Cardiac muscle cell (in vitro differentiated cells and primary cell): ENCODE results near the gene GJA10. TPM values are rescaled to one million over a fixed set of nuclear protein-coding genes. Genes with fewer than 3 reads are reported as not detected.
A peak's percentile ranks its signal among the peaks of the same experiment; 100 is the strongest.

Source experiments
- DNase-seq, 2 donors: peaks; one replicate each; pipeline versions ENCODE4 v3.0.0 to v3.0.0-alpha.2; 2010 to 2017; ENCODE audit warnings: low read depth in 1 of 2, low spot score in 1 of 2
- H3K27ac ChIP-seq: fragments of 200-600 bp; sonication (generic); 2 replicates; pipeline ENCODE4 v1.5.1; 2016
- H3K27me3 ChIP-seq: fragments of 200-600 bp; sonication (generic); 2 replicates; pipeline ENCODE4 v1.6.0; 2016; ENCODE audit warnings: control low read depth
- H3K36me3 ChIP-seq: fragments of 200-600 bp; sonication (generic); 2 replicates; pipeline ENCODE4 v1.5.1; 2016; ENCODE audit warnings: control low read depth
- H3K4me1 ChIP-seq: fragments of 200-600 bp; sonication (generic); 2 replicates; pipeline ENCODE4 v1.8.1; 2017; ENCODE audit warnings: low read depth, mild to moderate bottlenecking, mixed run types
- H3K4me3 ChIP-seq: fragments of 200-600 bp; sonication (generic); 2 replicates; pipeline ENCODE4 v1.5.1; 2016; ENCODE audit warnings: mild to moderate bottlenecking
- H3K9me3 ChIP-seq: fragments of 200-600 bp; sonication (generic); 2 replicates; pipeline ENCODE4 v1.5.1; 2017; ENCODE audit warnings: low read depth, mild to moderate bottlenecking, control low read depth
- polyA plus RNA-seq: library from polyadenylated mRNA; unstranded; fragments of >200 nt; fragmentation: Nextera tagmentation; extraction: Ambion mirVana; gene quantifications from 2 replicates; pipeline ENCODE4 v1.2.1, GENCODE V29; 2016
- total RNA-seq: library from RNA; depleted of rRNA; stranded (reverse); fragments of >200 nt; gene quantifications from 2 replicates; pipeline ENCODE4 v1.2.3, GENCODE V29; 2016
- TF ChIP-seq, protein P1 (sequence below): IDR thresholded peaks from 2 replicates; pipeline ENCODE4 v1.5.1; 2012; ENCODE audit warnings: low read depth, mild to moderate bottlenecking, low read length

Gene GJA10
- total and polyA plus RNA-seq, 2 experiments from 2014 or later = not detected

DNA sequence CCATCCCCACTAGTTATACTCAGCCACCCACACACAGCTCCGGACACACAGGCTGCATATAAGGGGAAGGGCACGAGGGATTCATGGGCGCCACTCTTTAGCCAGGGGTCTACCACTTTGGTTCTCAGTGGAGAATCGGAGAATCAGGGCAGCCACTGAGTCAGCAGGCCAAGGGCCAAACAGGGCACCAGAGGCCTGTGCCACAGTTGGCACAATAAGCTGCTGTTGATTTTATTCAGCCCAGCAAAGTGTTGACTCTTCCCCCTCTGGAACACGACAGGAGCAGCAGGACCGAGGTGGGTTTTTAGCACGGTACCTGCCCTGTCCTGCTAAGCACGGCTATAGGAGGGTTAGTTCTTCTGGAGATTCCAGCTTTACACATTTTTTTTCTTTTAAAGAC lies 48.3 kb downstream of the GJA10 start:
- no peak for DNase-seq
- no peaks in the 10 kb centered on the region for H3K27me3 ChIP-seq
- TF ChIP-seq, protein P1, sequence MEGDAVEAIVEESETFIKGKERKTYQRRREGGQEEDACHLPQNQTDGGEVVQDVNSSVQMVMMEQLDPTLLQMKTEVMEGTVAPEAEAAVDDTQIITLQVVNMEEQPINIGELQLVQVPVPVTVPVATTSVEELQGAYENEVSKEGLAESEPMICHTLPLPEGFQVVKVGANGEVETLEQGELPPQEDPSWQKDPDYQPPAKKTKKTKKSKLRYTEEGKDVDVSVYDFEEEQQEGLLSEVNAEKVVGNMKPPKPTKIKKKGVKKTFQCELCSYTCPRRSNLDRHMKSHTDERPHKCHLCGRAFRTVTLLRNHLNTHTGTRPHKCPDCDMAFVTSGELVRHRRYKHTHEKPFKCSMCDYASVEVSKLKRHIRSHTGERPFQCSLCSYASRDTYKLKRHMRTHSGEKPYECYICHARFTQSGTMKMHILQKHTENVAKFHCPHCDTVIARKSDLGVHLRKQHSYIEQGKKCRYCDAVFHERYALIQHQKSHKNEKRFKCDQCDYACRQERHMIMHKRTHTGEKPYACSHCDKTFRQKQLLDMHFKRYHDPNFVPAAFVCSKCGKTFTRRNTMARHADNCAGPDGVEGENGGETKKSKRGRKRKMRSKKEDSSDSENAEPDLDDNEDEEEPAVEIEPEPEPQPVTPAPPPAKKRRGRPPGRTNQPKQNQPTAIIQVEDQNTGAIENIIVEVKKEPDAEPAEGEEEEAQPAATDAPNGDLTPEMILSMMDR = no peak
- H3K9me3 ChIP-seq = no peaks in the 10 kb centered on the region
- H3K36me3 ChIP-seq = no peaks in the 10 kb centered on the region
- H3K4me3 ChIP-seq = no peak overlapping the region
- no peaks in the 10 kb centered on the region for H3K4me1 ChIP-seq
- H3K27ac ChIP-seq = no peak overlapping the region

DNA sequence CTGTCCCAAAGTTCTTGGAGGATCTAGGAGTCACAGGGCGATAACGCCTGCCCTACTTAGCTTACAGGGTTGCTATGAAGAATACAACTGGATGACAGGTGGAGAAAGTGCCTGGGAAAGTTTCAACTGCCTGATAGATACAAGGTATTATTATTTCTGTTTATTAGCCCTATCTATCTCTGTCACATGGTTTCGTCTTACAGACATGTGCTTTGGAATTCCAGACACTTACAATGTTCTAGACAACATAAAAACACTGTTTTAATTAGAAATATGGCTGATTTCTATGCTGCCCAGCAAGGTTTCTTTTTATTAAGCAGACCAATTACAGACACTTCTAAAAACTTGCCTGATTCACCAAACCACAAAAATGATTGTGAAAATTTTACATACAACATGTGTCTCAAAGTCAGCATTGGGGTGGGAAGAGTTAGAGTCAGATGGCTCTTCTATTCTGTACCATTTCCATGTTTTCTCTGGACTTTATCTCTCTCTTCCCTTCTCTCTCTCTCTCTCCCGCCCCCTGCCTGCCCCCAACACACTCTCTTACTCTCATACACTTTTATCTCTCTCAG lies 50.0 kb downstream of the GJA10 start:
- H3K9me3 ChIP-seq = no peaks in the 10 kb centered on the region
- no peak overlapping the region for H3K27ac ChIP-seq
- H3K4me3 ChIP-seq = no peak overlapping the region
- TF ChIP-seq, protein P1 = no peak
- no peaks in the 10 kb centered on the region for H3K4me1 ChIP-seq
- H3K27me3 ChIP-seq = no peaks in the 10 kb centered on the region
- no peaks in the 10 kb centered on the region for H3K36me3 ChIP-seq
- no peak for DNase-seq

DNA sequence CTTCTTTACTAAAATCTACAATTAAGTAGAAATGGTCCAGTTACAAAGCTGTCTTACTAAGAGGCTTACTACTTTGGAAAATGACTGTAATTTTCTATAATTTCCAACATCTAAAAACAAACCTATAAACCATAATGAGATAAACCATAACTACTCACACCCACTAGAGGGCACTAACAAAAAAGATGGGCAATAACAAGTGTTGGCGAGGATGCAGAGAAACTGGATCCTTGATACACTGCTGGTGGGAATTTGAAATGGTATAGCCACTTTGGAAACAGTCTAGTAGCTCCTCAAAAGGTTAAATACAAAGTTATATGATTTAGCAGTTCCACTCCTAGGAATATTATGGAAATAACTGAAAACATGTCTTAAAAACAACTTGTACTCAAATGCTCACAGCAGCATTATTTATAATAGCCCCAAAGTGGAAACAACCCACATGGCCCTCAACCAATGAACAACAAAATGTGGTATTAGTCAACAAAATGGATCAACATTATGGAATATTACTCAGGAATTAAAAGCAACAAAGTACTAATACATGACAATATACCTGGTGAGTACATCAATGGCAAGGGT lies 50.6 kb downstream of the GJA10 start:
- TF ChIP-seq, protein P1 = peak; percentile 43
- no peaks in the 10 kb centered on the region for H3K27me3 ChIP-seq
- H3K4me3 ChIP-seq = no peak overlapping the region
- H3K27ac ChIP-seq = no peak overlapping the region
- peak in 1 of 2 donors; percentile 28 for DNase-seq
- H3K4me1 ChIP-seq = no peaks in the 10 kb centered on the region
- no peaks in the 10 kb centered on the region for H3K9me3 ChIP-seq
- H3K36me3 ChIP-seq = no peaks in the 10 kb centered on the region

Other genes with a start within 250 kb of the GJA10 start
- gene MDN1, start 74.7 kb upstream of the GJA10 start, total RNA-seq = 12.0 and 22.2 TPM in 2 replicates
- gene MDN1, start 74.7 kb upstream of the GJA10 start, polyA plus RNA-seq = 8.6 and 13.6 TPM in 2 replicates
- 6.5 and 8.9 TPM in 2 replicates for gene CASP8AP2, start 64.6 kb upstream of the GJA10 start, total RNA-seq
- gene CASP8AP2, start 64.6 kb upstream of the GJA10 start, polyA plus RNA-seq = 20.2 and 21.6 TPM in 2 replicates